ENCODE data around the gene IBA57.

IBA57 gene

DNA sequence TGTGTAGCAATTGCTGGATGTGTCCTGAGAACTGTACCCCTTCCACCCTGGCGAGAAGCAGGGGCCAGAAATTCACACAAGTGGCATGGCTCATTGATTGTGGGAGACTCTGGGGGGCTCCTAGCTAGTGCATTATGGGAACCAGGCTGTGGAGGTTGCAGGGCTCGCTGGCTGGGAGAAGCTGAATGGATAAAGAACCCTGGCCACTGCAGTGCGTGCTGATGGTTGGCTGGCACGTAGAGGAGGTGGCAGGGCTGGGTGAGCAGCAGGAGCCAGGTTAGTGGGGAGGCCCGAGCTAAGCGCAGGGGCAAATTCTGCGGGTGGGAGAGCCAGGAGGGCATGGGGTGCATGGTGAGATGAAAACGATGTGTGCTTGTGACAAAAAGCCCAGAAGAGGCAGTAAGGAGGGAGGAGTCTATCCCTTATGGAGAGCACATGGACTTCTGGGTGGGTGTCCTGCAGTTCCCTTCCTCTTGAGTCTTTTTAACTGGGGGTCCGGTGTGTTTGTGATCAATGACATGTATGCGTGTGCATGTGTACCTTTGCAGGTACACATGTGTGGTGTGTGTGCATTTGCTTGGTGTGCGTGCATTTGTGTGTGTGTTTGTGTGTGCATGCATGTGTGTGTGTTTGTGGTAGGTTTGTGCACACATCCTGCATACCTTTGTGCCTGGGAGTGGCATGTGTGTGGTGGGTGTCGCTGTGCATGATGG is 22.0 kb upstream of the IBA57 start:
- ChIA-PET POLR2A (no interaction called here), CTCF (interaction anchor here (0.7 to 4.9 kb wide), 5 partner anchors 8 to 25 kb away, joined by 3 to 41 read pairs (median 6); partner anchors contain the start of gene IBA57)
- peak; percentile 11 for DNase-seq (ENCODE audit: extremely low spot score)
- TF ChIP-seq, protein P1, sequence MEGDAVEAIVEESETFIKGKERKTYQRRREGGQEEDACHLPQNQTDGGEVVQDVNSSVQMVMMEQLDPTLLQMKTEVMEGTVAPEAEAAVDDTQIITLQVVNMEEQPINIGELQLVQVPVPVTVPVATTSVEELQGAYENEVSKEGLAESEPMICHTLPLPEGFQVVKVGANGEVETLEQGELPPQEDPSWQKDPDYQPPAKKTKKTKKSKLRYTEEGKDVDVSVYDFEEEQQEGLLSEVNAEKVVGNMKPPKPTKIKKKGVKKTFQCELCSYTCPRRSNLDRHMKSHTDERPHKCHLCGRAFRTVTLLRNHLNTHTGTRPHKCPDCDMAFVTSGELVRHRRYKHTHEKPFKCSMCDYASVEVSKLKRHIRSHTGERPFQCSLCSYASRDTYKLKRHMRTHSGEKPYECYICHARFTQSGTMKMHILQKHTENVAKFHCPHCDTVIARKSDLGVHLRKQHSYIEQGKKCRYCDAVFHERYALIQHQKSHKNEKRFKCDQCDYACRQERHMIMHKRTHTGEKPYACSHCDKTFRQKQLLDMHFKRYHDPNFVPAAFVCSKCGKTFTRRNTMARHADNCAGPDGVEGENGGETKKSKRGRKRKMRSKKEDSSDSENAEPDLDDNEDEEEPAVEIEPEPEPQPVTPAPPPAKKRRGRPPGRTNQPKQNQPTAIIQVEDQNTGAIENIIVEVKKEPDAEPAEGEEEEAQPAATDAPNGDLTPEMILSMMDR (IDR thresholded peaks at IDR 0.05; ENCODE audit: control extremely low read depth, extremely low read depth, low read depth, missing control alignments) = no peak

DNA sequence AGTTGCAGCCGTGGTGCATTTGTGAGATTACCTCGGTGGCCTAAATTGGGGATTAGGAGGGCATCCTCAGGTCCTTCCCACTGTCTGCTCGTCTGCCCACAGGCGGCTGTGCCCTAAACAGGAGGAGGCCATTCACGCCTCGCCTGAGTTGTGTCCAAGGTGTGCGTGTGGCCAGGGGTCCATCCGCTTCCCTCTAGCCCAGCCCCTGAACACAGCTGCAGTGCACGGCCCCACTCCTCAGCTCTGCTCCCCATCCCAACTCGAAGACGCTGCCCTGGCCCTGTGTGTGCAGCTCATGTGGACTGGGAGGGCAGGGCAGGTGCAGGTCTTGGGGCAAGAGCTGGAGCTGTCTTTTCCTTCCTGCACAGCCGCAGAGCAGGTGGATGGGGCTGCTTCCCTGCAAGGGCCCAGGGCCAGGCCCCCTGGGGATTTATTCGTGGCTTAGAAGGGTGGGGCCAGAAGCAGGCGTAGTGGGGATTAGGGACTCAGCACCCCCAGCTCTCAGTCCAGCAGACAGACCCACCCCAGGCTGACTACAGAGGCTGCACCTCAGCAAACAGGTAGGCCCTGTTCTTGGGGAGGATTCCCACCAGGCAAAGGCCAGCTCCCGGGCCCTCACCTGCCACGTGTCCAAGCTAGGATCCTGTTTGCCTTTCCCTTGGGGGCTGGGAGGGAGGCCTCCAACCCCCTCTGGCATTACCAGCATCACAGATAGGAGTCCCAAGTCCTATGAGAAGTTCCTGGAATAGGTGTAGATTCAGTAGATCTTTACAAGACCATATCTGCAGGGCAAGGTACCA is 21.2 kb upstream of the IBA57 start:
- ChIA-PET CTCF (interaction anchor here (2.0 to 4.9 kb wide), 2 partner anchors 10 to 21 kb away, joined by 5 to 41 read pairs; partner anchors contain the start of gene IBA57), POLR2A (no interaction called here)
- TF ChIP-seq, protein P1 (IDR thresholded peaks at IDR 0.05; ENCODE audit: control extremely low read depth, extremely low read depth, low read depth, missing control alignments) = no peak
- DNase-seq (ENCODE audit: extremely low spot score) = peak; percentile 10

DNA sequence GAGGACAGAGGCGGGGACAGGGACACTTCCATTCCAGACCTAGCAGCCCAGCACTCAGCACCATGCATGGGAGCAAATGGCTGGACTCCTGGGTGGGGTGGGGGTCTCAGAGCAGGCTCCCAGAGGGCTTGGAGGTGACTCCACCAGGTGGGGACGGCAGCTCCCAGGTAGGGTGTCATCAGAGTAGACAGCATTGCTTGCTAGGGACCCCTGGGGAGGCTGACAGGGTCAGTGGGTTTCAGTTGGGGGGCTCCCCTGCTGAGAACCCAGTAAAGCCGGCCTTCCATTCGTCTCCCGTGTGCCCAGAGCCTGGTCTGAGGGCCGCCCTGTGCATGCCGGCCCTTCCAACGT is 20.6 kb upstream of the IBA57 start:
- TF ChIP-seq, protein P1 (IDR thresholded peaks at IDR 0.05; ENCODE audit: control extremely low read depth, extremely low read depth, low read depth, missing control alignments) = no peak
- POLR2A ChIA-PET = no interaction called here
- CTCF ChIA-PET = interaction anchor here (4.9 kb wide), 1 partner anchor 20 kb away, joined by 41 read pairs; the partner anchor contains the start of gene IBA57
- DNase-seq (ENCODE audit: extremely low spot score) = no peak

DNA sequence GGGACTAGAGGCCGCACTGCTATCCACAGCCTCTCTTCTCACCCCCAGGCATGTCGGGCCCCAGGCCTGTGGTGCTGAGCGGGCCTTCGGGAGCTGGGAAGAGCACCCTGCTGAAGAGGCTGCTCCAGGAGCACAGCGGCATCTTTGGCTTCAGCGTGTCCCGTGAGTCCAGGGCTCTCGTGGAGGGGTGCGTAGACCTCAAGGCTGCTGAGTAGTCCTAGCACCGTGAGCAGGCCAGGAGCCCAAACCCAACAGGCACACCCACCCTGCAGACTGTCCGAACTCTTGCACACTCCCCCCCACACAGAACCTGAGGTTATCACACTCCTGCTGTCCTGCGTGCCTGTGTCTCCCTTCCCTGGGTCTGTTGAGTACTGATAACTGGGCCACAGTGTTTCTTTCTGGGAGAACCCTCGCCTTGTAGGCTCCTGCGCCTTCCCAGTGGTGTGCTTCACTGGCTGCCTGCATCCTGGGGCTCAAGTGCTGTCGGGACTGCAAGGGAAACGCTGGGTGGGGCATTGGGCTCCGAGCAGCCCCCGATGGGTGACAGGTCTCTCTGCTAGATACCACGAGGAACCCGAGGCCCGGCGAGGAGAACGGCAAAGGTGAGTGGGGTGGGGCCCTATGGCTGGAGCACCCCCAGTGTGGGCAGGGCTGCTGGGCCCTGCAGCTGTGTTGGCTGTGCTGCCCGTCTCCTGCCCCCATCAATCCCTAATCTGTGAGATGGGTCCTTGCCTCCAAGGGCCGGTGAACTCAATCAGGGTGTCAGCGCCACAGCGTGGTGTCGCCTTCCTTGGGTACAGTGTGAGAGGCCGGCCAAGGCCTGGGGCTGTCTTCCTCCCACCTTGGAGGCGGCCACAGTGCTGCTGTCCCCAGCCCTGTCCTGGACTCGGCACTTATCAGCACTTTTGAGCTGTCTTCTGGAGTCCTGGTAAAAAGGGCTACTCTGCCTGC is 19.9 kb upstream of the IBA57 start:
- POLR2A ChIA-PET = no interaction called here
- CTCF ChIA-PET = interaction anchor here (1.0 to 4.9 kb wide), 2 partner anchors 14 to 20 kb away, joined by 3 to 41 read pairs; partner anchors contain the start of gene IBA57
- DNase-seq (ENCODE audit: extremely low spot score) = peak; percentile 7
- TF ChIP-seq, protein P1 (IDR thresholded peaks at IDR 0.05; ENCODE audit: control extremely low read depth, extremely low read depth, low read depth, missing control alignments) = no peak

DNA sequence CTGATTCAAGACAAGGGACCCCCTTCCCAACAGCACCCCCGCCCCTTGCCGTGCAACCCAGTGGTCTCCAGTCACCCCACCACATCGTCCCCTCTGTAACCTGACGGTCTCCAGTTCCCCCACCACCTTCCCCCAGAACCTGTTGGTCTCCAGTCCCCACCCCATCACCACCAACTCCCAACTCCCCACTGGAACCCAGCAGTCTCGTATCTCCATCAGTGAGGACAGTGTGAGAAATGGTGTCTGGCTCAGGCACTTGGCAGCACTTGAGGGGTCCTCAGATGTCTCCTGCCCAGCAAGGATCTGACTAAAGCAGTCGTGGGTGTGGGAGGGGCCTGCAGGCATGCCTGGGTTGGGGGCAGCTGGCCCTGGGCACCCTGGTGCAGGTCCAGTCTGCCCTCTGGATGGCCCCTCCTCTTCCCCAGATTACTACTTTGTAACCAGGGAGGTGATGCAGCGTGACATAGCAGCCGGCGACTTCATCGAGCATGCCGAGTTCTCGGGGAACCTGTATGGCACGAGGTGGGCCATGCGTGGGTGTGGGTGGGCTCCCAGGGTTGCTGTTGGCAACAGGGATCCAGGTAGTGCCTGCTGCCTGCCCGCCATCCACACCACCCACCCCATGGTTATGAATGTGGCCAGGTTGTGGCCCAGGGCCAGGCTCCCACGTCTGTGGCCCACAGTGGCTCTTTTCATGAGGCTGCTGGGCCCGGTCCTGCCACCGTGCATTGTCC is 19.0 kb upstream of the IBA57 start:
- CTCF ChIA-PET = interaction anchor here (0.8 to 4.9 kb wide), 3 partner anchors 15 to 19 kb away, joined by 3 to 41 read pairs (median 3); partner anchors contain the start of gene IBA57
- DNase-seq (ENCODE audit: extremely low spot score) = peak; percentile 12
- TF ChIP-seq, protein P1 (IDR thresholded peaks at IDR 0.05; ENCODE audit: control extremely low read depth, extremely low read depth, low read depth, missing control alignments) = no peak
- POLR2A ChIA-PET = no interaction called here
